Neural progenitor cell (in vitro differentiated cells): ENCODE data around the gene ACSM3.

Experiments used
- CTCF ChIP-seq: fragments of 200-600 bp; sonication (generic); IDR thresholded peaks from 2 replicates; pipeline ENCODE4 v1.5.1; 2017; ENCODE audit warnings: antibody characterized with exemption, mild to moderate bottlenecking
- EZH2 ChIP-seq: fragments of 200-600 bp; sonication (generic); IDR thresholded peaks from 2 replicates; pipeline ENCODE4 v1.6.1; 2017; ENCODE audit warnings: antibody characterized with exemption, mild to moderate bottlenecking, moderate library complexity
- EZH2phosphoT487 ChIP-seq: fragments of 200-600 bp; sonication (generic); IDR thresholded peaks from 2 replicates; pipeline ENCODE4 v1.6.1; 2017; ENCODE audit warnings: antibody characterized with exemption

DNA sequence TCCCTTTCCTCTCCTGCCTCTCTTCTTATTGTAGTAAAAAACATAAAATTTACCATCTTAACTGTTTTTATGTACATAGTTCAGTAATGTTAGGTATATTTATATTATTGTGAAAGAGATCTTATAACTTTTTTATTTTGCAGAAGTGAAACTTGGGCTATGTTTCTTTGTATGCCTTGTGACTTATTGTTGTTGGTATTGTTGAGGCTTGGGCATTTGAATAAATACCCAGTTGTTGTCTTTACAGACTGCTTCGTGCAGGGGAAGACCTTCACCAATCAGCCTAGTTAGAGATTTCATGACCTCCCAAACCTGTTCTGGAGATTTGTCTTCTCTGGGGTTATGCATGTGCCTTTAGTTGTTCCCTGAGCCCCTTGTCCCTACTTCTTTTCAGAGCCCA lies 74.4 kb downstream of the ACSM3 start:
- TF ChIP-seq CTCF, result no peak
- TF ChIP-seq EZH2phosphoT487, result no peak
- TF ChIP-seq EZH2, result no peak
